NCI-H345 treated with DMSO at 0.1 percent for 48 hours (cell line): Measurements from ENCODE around the gene STRC.
"Not testable (repeated sequence)": the region's sequence is repeated elsewhere in the genome, so short reads cannot be mapped to it uniquely, and the experiment has no call there.

Experiments used
- DNase-seq: peaks from one replicate; lab custom pipeline; 2025; ENCODE audit not compliant: unreplicated experiment; lab: John Stamatoyannopoulos, UW

Gene STRC

DNA sequence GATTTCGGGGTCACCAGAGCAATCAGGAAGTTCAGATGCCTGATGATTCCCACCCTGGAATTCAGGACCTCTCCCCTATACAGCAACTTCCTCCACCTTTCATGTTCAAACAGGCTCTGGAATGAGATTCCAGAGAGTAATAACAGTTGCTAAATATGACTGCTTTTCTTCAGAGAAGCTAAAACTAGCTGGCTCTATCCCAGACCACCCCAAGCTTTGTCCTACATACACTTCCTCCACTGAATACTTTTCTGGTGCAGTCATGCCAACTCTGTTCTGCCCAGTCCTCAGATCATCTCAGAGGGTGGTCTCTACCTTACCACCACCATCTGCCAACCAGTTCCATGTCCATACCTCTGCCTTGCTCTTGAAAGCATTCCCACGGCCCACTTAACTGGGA lies 52.0 kb downstream of the STRC start:
- DNase-seq = not testable (repeated sequence)

DNA sequence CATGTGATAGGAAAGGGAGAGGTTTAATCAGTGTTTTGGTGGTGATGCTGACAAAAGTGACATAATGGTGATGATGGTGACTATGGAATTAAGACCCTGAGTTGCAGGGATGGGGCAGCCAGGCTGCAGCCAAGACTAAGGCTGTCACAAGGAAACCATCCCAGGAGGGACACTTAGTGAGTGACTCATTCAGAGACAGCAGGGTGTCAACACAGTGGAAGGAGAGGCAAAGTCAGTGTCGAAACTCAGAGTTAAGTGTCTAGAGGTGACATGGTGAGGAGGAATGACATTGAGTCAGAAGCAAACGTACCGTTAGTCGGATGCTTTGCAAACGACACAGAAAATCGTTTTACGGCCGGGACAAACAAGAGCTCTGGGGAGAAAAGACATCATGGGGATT lies 54.8 kb downstream of the STRC start:
- not testable (repeated sequence) for DNase-seq

DNA sequence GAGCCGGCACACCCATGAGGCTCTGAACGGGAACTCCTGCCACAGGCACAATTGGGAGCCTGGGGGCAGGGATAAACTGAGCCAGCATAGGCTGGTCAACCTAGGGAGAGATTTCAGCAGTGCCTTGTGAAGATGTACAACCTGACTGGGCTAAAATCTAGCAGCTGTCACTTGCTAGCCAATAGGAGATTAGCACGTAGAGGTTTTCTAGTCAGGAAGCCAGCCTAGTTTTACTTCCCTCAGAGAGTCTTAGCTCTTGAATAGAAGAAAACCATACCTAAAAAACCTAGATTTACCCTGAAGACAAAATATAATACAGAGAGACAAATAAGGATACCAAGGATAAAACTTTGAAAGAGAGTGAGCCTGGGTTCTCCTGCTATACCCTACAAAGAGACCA lies 55.8 kb downstream of the STRC start:
- not testable (repeated sequence) for DNase-seq

DNA sequence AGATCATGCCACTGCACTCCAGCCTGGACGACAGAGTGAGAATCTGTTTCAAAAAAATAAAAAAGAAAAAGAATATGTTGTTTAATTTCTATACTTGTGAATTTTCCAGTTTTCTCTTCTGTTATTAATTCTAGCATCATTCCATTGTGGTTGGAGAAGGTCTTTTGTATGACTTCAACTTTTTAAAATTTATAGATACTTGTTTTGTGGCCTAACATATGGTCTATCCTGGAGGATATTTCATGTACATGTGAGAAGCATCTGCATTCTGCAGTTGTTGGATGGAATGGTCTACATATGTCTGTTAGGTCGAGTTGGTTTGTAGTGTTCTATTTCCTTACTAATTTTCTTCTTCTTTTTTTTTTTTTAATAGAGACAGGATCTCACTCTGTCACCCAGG lies 65.6 kb downstream of the STRC start:
- DNase-seq = no peak

DNA sequence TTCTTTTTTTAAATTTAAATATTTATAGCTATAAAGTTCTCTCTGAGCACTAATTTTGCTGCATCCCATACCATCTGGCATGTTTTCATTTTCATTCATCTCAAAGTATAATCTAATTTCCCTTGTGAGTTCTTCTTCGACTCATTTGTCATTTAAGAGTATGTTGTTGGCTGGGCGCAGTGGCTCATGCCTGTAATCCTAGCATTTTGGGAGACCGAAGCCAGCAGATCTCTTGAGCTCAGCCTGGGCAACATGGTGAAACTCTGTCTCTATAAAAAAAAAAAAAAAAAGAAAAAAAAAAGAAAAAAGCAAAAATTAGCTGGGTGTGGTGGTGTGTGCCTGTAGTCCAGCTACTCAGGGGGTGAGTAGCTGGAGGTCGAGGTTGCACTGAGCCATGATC lies 66.3 kb downstream of the STRC start:
- no peak for DNase-seq

DNA sequence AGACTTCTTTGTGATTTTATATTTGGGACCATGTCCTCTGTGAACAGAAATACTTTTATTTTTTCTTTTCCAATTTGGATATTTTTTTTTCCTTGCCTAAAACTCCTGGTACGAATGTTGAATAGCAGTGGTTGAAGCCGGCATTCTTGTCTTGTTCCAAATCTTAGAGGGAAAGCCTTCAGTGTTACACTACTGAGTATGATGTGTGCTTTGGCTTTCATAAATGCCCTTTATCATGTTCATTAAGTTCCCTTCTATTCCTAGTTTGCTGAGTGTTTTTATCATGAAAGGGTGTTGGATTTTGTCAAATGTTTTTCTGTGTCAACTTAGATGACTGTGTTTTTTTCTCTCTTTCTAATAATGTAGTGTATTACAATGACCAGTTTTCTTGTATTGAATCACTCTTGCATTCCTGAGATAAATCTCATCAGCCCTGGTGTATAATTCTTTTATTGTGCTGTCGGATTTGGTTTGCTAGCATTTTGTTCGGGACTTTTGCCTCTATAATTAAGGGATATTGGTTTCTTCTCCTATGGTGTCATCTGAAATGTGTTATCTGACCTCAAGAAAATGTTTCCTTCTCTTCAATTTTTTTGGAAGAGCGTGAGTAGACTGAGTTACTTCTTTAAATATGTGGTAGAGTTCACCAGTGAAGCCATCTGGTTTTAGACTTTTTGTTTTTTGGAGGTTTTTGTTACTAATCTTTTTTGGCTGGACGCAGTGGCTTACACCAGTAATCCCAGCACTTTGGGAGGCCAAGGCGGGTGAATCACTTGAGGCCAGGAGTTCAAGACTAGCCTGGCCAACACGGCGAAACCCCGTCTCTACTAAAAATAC lies 67.9 kb downstream of the STRC start:
- no peak for DNase-seq
